GM21390 (cell line): Measurements from ENCODE around the gene AURKAIP1.

Experiments used
- ATAC-seq: cut with Tn5 transposase; IDR thresholded peaks from one replicate; pipeline ENCODE4 v1.9.1; 2021; ENCODE audit not compliant: unreplicated experiment

The AURKAIP1 gene

DNA sequence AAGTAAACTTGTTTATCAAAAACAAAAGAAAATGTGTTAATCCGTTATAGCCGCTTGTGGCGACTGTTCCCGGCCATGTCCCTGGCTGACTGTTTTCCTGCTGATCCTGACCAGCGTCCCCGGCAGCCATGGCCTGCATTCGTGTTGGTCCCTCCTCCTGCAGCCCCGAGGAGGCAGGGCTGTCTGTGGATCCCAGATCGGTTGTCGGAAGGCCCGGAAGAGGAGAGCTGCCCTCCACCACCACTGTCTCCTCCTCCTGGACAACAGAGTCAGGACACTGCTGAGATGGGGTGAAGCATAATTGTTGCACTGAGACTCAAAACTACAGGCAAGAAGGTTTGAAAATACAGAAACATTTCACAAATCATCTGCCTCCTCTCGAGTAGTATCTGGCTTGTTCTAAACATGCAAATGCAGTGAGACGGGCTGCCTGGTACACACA is 13.0 kb downstream of the AURKAIP1 start:
- ATAC-seq: no peak

DNA sequence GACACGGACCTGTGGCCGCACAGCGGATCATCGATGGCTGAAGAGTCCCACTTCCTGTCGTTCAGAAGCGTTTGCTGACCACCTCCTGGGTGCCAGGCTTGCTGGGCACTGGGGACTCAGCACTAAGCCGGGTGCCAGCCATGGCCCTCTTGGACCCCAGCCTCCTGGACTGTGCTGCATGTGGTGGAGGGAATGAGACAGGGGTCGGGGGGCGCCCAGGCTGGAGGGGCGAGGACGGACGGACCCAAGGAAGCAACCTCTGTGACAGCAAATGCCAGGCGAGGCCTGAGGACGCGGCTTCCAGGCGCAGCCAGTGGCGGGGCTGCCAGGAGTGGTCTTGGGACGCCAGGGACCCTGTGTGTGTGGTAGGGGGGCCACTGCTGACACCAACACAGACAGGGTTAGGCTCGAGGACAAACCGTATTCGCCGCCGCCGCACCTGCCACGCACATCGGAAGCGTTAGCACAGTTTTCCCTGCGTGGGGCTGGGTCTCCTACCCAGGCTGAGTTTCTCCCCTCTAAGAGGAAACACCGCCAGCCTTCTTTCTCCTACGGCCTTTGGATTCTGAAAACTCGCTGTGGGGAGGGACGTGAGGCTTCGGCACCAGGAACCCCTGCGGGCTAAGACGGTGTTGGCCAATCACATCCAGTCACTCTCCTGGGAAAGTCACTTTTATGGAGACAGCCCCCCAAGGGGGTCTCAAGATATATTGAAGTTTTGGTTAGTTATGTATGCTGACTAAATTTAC is 13.6 kb downstream of the AURKAIP1 start:
- no peak for ATAC-seq

DNA sequence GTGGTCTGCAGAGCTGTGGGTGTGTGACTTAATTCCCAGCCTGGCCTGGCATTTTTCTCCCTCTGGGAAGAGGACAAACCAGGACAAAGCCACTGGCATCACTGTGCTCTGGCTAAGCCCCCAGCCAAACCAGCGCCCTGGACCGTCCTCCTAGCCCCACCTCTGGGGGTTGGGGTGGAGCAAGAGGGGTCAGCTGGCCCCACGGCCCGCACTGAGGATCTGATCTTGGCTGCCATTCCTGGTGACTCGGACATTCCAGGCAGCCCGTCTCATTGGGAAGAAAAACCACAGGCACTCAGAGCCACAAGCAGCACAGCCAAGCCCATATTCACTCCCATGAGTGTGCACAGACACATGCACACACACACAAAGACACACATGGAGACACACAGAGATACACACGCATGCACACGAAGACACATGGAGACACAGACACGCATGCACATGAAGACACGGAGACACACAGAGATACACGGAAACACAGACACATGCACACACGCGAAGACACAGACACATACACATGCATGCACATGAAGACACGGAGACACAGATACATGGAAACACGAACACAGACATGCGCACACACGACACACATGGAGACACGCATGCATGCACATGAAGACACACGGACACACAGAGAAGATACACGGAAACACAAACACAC is 14.4 kb downstream of the AURKAIP1 start:
- ATAC-seq: no peak

DNA sequence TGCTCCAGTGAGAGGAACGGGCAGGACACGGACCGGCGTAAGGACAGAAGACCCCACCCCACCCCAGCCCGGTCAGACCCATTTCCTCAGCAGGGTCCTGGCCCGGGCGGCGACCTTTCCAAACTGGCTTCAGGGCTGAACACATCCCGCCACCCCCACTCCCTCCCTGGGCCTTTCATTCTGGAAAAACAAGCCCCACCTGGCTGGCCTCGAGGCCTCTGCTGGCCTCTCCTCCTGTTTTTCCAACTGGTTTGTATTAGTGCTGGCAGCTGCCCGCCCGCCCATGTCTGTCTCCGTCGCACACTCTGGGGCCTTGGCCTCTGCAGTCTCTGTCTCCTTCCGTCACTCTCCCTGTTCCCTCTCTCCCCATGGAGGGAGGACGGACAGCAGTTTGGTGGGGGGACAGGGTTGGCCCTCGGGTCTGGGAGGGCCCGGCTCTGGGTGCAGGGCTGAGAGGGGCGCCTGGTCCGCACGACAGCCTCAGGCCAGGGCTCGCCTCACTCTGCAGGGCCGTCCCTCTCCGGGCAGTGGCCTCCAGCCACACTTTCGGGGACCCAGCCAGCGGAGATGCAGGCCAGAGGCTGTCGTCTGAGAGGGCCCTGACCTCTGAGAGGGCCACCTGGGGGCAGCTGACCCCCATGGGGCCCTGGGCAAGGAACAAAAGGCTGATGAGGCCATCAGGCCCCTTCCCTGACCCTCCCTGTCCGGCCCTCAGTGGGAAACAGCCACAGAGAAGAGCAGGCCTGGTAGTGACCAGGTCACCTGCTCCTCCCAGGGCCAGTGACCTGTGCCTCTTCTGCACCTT is 15.1 kb downstream of the AURKAIP1 start:
- no peak for ATAC-seq

DNA sequence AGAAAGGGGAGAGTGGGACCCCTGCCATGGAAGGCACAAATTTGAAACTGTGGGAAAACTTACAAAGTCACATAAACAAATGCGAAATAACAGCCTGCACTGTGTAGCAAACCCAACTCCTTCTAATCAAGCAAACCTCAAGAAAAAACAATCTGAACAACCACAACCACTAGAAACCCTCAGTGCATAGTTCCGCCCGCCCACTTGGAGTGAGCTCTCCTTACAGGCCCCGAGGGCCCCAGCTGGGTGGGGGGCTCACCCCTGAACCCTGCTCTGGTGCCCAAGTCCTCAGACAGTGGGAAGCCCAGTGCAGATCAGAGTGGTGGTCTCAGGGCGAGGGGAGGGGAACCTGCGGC is 15.7 kb downstream of the AURKAIP1 start:
- no peak for ATAC-seq

DNA sequence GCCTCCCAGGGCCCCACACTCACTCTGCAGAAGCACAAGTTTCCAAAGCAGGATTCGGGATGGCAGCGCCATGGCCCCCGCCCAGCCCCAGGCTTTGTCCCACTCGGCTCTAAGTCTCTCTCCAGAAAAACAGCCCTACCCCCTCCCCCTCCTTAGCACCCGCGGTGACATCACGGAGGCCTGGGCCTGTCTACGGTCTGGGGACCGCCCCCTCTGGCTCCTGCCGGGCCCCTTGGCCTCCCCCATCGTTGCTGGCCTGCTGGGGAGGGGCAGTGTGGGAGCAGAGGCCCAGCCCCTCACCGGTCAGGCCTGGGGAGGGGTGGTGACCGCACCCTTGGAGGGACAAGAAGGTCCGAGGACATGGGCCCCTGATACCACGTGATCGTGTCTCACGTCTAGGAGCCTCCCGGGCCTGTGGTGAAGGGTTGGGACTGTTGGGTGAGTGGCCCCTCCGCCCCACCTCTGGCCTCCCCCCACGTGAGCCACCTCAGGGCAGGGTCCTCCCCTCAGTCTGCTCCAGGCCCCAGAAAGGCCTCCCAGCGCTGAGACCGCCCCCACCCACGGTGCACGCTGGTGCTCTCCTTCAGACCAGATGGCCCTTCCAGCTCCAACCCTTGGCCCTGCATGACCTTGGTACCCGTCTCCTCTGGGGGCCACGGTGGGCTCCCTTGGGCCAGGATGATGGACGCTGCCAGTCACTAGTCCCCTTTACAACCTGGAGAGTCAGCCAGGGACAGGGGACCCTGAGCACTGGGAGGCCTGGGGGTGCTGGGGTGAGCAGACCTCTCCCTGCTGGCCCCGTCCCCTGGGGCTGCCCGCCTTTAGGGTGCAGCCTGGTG is 16.4 kb downstream of the AURKAIP1 start, which contains the start of gene MXRA8:
Gene MXRA8 (minus strand): TSS at position 123 of the 839 bp plus-strand sequence. CDS start 51 bp downstream, at position 72.
- ATAC-seq: no peak

DNA sequence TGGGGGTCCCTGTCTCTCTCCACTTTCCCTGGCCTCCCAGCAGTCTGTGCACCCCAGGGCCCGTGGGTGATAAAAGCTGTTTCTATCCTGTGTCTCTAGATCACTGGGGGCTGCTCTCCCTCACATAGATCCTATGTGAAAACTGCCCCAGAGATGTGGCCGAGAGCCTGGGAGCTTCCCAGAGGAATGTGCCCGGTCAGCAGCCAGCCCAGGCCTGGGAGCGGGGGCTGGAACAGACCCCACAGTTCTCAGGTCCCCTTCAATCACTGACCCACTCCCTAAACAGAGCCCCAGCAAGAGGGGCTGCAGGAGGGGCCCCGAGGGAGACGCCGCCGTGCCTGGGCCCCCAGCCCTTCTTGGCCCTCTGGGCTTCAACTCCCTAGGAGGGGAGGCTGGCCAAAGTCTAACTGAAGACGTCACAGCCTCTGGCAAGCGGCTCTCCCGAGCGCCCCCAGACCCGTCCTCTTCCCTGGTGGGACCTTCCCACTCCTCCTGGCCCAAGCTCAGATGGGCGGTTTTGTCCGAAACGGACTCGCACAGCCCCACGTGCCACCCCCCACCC is 17.1 kb downstream of the AURKAIP1 start:
- ATAC-seq: no peak

DNA sequence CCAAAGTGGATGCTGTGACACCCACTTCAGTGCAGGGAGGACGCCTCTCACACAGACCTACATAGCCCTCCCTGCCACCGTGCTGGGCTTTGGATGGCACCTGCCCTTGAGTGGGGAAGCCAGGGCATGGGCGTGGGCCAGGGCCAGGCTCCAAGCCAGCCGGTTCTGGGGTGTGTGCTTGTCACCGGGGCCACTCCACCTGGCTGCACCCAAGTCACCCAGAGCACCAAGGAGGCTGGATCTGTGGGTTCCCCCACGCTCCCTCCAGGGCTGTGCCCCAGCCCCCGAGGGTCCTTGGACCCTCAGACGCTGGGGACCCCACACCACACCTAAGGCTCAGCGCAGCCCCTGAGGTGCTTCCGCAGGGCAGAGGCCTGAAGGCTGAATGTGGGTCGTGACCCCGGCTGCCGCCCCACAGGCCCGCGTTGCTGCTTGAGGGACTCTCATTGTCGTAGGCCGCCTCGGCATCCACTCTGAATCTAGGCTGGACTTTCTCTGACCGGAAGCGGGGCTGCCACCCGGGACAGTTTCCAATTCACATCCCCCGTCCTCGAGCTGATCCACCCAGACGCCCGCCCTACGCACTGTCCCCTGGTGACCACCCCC is 18.1 kb downstream of the AURKAIP1 start:
- no peak for ATAC-seq

DNA sequence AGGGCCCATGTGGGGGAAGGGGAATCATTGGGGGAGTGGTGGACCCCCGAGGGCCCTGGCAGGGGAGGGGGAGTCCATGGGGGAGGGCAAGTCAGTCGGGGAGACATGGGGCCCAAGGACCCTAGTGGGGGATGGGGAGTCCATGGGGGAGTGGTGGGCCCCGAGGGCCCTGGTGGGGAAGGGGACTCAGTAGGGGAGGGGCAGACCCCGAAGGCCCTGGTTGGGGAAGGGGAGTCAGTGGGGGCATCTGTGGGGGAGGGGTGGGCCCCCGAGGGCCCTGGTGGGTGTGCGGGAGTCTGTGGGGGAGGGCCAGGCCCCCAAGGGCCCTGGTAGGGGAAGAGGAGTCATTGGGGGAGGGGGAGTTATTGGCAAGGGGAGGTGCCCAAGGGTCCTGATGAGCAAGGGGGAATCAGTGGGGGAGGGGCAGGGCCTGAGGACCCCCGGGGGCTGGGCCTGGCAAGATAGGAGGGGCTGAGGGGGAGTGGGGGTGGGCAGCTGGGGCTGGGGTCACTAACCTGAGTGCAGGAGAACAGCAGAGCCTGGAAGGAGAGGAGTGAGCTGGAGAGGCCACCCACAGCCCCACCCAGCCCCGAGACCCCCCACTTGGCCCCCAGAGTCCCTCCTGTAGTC is 18.7 kb downstream of the AURKAIP1 start:
- ATAC-seq: no peak

DNA sequence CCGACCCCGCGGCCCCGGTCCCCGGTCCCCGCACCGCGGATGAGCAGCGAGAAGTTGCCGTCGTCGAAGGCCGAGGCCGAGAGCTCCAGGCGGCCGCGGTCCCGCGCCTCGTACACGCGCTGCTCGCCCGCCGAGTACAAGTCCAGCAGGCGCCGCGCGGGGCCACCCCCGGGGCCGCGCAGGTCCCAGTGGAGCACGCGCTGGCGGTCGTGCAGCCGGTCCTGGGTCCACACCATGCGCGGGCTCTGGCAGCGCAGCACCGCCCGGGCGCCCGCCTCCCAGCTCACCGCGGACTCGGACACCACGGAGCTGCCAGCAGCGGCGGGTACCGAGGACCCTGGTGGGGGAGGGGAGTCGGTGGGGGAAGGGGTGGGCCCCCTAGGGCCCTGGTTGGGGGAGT is 19.6 kb downstream of the AURKAIP1 start:
- ATAC-seq: no peak

DNA sequence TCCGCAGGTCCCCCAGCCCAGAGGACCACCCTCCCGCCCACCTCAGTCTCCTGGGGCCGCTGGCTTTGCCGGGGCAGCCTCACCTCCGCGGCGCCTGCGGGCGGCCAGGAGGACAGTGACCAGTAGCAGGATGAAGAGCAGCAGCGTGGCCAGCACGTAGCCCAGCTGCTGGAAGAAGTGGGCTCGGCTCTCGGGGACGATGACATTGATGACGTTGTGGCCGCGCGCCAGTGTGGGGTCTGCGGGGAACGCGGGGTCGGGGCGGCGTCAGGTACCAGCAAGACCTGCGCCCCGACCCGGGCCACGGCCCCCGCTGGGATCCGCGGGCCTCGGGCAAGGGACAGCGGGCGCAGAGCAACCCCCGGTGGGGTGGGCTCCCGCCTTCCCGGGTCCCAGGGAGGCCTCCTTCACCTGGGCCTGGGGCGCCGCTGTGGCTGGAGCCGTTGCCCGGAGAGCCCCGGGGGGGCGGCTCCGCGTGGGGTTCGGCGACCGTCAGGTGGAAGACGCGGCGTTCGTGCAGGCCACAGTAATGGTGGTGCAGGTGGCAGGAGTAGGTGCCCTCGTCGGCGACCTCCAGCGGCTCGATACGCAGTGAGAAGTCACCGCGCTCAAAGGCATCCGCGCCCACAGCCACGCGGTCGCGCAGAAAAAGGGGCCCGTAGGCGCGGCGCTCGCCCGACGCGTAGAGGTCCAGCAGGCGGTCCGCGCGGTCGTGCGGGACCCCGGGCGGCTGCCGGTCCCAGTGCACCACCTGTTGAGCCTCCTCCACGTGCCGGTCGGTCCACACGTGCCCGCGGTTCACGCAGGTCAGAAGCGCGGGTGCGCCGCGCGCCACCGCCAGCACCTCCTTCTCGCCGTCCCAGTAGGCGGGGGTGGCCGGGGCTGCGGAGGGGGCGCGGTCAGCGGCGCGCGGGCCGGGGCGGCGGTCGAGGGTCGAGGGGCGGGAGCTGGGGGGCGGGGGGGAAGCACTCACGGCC is 20.4 kb downstream of the AURKAIP1 start:
- no peak for ATAC-seq

DNA sequence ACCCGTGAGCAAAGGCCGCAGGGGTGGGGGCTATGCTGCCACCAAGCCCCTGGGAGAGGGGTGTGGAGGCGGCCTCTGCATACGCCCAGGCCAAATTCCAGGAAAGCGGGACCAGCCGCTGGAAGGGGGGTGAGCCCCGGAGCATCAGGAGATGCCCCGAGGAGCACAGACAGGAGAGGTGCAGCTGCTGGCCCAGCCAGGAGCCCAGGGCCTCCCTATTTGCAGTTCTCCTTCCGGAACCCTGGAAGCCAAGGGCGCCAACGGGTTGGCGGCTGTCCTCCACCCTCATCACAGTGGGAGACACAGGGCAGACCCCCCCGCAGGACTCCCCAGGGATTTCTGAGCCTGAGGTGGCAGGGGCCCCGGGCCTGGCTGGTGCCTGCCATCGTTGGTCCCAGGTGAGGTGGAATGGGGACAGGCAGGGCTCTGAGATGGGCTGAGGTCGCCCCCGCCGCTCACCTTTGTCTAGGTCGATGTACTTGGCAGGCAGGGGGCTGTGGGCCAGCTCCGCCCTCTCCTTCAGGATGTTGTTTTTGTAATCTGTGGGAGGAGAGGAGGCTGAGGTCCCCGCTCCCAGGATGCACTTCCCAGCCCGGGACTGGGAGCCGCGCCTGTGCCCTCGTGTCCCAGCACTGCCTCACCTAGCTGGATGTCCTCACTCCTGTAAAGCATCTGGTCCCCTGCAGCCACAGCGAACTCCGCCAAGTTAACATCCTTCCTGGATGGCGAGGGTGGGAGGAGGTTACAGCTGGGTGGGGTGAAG is 21.4 kb downstream of the AURKAIP1 start:
- ATAC-seq: no peak

DNA sequence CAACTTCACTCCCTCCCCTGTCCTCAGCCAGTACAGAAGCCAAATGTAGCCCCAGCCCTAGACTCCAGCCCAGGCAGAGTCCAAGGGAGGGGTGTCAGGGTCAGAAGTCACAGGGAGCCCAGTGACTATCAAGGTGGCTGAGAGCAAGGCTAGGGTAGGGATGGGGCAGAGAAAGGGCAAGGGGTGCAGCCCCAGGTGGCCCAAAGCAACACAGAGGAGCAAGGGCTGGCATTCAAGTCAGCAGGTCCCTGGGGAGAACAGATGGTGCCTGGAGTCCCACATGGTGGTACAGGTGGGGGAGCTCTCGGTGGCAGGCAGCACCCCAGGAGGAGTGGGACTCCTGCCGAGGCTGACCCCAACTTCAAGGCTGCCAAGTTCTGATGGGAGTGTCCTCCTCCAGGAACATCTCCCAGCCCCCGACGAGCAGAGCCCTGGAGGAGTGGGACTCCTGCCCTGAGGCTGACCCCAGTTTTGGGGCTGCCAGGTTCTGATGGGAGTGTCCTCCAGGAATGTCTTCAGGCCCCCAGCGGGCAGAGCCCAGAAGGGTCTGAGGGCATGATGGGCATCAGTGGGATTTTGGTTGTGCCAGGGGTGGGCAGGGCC is 22.1 kb downstream of the AURKAIP1 start:
- no peak for ATAC-seq

DNA sequence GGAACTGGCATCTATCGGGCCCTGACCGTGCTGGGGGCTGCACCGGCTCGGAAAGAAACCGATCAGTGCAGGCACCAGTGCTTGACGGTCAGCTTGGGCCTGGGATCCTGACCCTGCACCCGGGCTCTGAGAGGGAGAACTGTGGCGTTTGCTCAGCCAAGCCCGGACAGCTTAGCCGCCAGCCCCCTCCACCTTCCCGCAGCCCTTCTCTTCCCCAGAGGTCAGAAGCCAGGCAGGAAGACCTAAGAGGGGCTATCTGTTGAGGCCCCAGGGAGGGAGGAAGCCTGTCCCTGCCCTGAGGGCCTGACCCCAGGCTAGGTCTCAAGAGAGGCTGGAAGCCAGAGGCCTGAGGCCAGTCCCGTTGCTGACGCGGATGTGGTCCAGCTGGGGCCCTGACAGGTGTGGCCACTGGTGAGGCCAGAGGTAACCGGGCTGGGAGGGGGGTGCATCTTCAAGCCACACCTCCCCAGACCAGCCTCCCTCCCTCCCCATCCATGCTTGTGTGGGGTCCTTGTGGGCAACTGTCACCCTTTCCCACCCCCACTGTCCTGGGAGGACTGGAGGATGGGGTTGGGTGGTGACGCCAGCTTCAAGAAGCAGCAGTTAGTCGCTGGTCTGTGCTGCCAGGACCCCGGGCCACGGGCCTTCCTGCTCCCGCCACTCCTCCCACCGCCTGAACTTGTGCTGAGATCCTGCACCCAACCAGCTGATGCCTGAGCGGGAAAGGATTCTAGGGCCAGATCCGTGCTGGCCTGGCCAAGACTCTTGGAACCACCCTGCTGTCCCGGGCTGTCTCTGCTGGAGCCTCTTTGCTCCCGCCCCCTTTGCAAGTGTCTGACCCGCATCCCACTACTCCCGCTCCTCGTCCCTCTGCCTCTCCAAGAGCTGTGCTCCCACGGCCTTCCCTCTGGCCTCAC is 23.2 kb downstream of the AURKAIP1 start:
- ATAC-seq: no peak

DNA sequence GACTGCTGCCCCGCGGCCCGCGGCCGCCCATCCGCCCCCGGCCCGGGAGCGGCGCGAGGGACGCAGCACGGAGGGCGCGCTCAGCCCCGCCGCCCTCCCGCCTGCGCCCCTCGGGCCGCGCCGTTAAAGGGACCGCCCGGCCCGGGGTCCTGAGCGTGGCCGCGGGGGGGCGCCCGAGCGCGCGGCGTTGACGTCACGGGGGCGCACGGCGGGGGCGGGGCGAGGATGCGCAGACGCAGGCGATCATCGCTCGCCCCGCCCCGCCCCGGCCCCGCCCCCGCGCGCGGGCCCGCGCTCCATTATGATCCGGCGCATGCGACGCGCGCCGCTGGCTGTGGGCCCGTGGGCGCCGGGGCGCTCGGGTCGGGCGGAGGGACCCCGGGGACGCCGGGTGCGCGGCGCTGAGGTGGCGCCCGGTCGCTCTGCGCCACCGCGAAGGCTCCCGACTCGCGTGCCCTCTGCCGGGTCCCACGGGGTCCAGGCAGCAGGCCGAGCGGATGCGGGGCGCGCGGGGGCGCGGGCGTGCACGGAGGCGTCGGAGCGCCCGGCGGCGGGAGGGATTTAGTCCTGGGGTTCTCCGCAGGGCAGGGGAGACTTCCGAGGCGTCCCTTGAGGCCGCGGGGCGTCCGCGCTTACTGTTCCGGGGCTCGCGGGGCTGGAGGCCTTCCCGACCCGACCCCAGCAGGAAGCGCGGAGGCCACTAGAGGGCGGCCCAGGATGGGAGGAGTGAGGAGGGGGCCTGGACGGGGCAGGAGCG is 25.6 kb downstream of the AURKAIP1 start, which contains the start of gene DVL1:
Gene DVL1 (minus strand): TSS at position 163 of the 757 bp plus-strand sequence. CDS start 353 bp downstream, outside the sequence.
- ATAC-seq: peak; percentile 63
